CD4-positive, alpha-beta T cell treated with Interferon alpha-2 for 1 hour (primary cell): ENCODE measurements around the gene EMP2.
"Not testable (repeated sequence)": the region's sequence is repeated elsewhere in the genome, so short reads cannot be mapped to it uniquely, and the experiment has no call there.

ENCODE experiments used
- DNase-seq, 2 donors: peaks; one replicate each; pipeline ENCODE4 v3.0.0-alpha.2; 2020 to 2022

EMP2 gene

DNA sequence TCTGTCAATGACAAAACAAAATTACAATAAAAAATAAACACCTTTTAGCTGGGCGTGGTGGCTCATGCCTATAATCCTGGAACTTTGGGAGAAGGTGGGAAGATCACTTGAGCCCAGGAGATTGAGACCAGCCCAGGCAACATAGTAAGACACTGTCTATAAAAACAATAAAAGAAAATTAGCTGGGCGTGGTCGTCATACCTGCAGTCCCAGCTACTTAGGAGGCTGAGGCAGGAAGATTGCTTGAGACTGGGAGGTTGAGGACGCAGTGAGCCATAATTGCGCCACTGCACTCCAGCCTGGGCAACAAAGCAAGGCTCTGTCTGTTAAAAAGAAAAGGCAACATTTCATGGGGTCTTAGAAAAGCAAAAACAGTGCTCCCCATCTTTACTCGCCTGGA is 32.7 kb downstream of the EMP2 start:
- DNase-seq: no peak

DNA sequence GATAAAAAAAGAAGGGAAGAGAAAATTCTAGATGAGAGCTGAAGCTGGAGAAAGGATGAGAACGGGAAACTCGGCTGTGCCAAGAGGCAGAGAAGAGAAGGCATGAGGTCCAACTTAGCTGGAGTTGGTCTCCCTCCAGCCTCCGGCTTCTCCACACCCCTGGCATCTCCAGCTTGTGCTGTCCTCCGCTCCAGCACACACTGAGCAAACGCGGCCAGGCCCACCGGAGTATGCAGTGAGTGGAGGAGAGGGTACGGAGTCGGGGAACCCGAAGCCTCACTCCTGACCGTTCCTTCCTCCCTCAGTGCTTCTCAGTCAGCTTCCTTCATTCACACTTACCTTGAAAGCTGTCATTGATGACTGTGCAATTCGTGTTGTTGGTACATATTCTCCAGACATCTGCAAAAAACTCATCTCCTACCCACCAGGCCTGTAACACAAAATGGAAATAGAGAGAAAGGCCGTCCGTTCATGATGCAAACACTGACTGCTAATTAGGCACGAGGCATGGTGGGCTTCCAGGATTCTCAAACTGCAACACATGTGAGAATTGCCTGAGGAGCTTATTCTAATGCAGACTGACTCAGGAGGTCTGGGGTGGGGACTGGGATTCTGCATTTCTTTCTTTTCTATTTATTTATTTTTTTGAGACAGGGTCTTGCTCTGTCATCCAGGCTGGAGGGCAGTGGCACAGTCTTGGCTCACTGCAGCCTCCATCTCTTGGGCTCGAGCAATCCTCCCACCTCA is 37.0 kb downstream of the EMP2 start:
- DNase-seq: no peak

DNA sequence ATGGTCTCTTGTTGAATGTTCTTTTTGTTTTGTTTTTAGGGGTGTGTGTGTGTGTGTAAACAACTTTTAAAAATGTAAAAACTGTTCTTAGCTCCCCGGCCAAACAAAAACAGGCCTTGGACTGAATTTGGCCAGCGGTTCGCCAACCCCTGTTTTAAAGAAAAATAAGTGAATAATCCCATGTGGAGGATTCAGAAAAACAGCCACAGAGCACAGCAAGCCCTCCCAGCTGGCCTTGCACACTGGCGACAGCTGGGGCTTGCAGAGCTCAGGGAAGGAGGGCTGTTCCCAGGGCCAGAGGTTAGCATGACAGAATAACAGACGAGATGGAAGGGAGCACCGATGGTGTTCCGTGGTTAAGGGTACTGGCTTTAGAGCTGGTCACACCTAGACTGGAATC is 39.0 kb downstream of the EMP2 start:
- DNase-seq: no peak

DNA sequence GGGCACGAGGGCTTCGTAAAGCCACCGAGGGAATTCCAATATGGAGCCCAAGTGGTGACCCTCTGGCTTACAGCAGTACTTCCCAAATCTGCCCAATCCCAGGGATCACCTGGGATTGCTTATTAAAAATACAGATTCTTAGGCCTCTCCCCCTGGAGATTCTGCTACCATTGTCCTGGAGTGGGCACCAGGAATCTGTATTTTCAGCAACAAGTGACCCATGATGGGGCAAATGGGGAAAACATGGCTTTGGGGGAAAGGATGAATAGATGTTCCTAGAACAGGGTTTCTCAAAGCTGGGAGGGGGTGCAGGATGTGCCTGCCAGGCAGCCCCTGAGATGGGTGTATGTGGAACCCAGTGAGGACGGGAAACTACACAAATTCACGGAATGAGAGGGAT is 40.6 kb downstream of the EMP2 start:
- DNase-seq: no peak

DNA sequence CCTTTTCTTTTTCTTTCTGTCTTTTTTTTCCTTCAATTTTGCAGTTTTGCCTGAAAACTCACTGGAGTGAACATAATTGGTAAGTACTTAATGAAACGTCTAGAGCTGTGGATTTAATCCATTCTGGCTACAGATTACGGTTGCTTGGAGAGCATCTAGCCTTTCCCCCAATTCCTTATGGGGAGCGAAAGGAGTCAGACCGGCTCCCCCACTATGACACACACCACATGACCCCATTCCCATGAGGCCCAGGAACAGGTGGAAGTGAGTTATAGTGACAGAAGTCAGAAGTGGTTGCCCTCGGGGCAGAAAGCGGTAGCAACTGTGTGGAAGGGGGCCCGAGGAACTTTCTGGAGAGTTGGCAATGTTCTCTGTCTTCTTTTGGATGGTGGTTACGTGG is 41.2 kb downstream of the EMP2 start:
- DNase-seq: no peak

DNA sequence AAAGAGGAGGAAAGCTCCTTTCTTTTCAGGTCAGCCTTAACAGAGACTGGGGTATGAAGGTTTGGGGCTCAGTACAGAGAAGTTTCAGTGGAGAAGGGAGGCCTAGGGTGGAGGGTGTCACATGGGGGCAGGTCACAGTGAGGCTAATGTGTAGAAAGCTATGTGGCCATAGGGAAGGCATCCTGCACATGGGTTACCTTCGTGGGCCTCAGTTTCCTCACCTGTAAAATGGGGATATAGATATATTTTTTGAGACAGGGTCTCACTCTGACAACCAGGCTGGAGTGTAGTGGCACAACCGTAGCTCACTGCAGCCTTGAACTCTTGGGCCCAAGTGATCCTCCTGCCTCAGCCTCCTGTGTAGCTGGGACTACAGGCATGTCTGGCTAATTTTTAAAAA is 41.8 kb downstream of the EMP2 start:
- DNase-seq: no peak

DNA sequence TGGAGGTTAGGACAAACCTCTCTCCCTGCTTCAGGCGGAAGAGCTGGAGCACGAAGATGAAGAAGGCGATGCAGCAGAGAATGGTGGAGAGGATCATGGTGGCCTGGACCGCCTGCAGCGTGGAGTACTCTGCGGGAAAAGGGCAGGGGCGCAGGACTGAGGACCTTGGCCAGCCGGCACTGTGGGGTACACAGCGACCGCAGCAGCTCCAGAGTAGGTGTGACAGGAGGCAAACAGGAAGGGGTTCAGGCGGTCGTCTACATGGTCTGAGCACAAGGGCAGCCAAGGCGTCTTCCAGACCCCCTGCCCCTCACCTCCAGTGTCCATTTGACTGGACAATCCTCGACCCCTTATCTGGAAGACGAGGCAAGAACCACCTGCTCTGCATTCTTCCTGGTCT is 42.5 kb downstream of the EMP2 start:
- no peak for DNase-seq

DNA sequence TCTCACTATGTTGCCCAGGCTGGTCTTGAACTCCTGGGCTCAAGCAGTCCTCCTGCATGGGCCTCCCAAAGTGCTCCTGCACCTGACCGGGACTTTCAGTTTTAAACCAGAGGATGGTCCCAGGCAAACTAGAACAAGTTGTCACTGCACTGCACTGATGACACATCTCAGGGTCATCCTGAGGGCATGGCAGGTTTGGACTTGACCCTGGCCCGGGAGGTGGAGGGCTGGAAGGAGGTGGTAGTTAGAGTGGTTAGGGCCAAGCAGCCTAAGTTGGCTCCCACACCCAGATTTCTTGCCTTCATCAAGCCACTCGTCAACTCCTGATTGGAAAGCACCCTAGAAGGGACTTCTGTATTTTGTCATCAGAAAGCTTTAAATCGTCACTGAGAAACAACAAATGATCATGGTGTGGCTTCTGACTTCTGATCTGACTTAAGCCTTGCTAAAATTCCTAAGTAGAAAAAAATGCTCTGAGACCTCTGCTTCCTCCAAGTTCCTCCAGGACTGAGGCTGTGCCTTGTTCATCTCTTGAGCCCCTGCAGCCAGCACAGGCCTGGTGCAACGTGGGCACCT is 43.5 kb downstream of the EMP2 start:
- no peak for DNase-seq

DNA sequence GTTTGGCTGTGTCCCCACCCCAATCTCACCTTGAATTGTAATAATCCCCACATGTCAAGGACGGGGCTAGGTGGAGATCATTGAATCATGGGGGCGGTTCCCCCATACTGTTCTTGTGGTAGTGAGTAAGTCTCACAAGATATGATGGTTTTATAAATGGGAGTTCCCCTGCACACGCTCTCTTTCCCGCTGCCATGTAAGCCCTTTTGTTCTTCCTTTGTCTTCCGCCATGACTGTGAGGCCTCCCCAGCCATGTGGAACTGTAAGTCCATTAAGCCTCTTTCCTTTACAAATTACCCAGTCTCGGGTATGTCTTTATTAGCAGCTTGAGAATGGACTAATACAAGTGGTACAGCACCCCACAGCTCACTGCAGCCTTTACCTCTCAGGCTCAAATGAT is 44.1 kb downstream of the EMP2 start:
- not testable (repeated sequence) for DNase-seq

DNA sequence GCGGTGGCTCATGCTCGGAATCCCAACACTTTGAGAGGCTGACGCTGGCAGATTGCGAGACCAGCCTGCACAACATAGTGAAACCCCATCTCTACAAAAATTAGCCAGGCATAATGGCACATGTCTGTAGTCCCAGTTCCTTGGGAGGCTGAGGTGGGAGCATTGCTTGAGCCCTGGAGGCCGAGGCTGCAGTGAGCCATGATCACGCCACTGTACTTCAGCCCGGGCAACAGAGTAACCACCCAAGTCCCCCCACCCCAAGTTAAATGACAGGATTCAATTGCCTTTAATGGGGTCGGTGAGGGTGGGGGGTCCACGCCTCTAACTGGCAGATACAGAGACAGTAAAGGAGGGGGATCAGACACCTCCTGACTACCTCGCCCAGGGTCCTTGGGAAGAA is 44.9 kb downstream of the EMP2 start:
- DNase-seq: no peak

DNA sequence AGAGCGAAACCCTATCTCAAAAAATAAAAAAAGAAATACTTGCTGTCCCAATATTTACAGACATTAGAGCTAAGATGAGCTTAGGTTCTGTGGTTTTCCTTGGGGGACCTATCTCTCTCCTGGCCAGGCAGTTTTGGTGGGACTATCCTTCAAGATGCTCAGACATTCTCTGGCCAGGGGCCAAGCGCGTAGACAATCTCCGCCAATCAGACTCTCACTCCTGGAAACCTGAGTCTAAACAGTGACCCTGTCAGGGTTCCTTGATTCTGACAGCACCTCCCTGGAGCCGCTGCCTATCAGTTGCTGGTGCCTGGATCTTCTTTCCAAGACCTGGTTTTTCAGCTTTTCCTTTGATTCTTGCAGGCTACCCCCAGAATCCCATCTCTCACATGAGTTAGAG is 45.6 kb downstream of the EMP2 start:
- DNase-seq: no peak

DNA sequence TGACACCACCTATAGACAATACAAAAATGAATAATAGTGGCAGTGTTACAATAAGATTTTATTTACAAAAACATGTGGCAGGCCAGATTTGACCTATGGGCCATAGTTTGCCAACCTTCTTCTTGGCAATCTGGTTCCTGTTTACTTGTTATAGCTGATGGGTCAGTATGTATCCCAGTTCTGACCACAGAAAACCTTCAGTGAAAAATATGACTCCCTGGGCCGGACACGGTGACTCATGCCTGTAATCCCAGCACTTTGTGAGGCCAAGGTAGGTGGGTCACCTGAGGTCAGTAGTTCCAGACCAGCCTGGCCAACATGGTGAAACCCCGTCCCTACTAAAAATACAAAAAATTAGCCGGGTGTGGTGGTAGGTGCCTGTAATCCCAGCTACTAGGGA is 46.8 kb downstream of the EMP2 start:
- not testable (repeated sequence) for DNase-seq

DNA sequence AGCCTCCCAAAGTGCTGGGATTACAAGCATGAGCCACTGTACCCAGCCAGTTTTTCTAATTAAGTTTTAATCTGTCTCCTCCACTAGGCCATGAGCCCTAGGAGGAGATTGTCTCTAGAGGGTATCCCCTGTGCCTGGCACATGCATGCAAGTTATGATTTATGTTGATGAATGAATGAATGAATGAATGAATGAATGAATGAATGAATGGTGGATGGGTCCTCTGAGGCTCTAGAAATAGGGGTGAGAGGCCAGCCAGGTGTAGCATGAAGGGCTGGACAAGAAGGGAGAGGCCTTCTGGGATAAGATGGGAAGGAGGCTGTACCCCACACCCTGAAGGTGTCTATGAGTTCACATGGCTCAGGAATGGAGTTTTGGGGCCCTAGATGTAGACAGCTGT is 48.8 kb downstream of the EMP2 start:
- no peak for DNase-seq

DNA sequence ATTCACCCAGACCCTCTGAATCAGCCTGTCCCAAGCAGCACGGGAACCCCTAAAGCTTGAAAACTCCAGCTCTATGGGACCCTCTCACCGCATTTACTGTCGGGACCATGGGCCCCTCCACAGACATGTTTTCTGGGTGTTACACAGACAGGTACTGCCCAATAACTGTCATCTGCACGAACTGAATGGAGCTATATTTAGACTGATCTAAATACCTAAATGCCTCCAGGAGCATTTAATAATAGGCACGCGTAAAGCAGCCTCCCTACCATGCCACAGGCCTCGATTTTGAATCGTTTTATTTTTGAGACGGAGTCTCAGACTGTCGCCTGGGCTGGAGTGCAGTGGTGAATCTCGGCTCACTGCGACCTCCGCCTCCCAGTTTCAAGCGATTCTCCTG is 49.7 kb downstream of the EMP2 start:
- no peak for DNase-seq

DNA sequence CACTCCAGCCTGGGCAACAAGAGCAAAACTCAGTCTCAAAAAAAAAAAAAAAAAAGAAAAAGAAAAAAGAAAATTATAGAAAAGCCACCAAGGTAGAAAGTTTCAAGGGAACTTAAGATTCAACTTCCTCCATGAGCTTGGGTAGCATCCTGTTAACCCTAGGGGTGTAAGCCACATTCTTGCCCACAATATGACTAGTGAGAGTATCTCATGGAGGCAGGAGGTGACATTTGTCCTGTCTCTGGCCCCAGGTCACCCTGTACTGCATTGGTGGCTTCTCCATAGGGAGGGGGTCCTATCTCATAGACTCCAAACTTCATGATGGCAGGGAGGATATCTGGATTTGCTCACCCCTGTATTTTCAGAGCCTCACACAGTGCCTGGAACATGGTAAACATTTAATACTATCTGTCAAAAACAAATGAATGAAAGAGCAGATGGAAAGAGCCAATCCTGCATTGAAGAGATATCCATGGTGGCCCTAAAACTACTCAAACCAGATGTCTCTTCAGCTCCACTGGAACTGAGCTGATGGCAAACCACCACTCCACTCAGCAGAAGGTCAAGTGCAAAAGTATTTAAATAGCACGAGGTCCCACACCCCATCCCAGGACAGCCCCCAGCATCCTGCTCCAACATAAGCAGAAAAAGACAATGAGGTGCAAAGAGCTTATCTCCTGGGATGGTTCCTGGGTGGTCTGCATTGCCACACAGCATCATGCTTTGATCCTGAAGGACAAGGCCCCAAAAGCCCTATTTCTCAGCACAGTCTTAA is 50.3 kb downstream of the EMP2 start:
- no peak for DNase-seq

DNA sequence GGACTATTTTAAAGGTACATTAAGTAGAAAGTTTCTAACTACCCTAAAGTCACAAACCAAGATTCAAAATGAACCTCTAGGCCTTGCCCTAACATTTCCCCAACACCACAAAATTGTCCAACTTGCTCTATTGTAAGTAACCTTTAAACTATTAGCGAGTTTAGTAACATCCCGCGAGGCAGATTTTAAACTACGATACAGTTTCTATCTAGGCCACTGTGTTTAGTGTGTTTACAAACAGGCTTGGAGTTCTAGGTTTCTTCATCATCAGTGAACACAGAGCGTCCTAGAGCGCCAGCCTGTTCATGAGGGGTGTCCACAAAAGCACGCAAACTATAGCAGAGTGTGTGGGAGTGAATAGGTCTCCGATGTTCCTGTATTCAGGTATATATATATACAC is 51.8 kb downstream of the EMP2 start:
- DNase-seq: no peak

DNA sequence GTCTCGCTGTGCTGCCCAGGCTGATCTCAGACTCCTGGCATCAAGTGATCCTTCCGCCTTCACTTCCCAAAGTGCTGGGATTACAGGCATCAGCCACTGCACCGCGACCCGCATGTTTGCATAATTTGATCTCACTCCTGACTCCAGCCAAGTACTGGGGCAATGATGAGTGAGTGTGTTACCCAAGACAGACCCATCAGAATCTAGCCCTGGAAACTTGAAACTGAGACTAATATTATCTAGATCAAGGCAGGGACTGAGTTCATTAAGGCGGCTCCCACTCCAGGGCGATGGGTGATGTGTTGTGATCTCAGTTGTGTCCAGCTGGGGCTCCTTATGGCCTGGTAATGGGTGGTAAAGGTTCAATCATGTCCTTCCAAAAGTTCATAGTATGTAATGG is 53.4 kb downstream of the EMP2 start:
- DNase-seq: no peak

DNA sequence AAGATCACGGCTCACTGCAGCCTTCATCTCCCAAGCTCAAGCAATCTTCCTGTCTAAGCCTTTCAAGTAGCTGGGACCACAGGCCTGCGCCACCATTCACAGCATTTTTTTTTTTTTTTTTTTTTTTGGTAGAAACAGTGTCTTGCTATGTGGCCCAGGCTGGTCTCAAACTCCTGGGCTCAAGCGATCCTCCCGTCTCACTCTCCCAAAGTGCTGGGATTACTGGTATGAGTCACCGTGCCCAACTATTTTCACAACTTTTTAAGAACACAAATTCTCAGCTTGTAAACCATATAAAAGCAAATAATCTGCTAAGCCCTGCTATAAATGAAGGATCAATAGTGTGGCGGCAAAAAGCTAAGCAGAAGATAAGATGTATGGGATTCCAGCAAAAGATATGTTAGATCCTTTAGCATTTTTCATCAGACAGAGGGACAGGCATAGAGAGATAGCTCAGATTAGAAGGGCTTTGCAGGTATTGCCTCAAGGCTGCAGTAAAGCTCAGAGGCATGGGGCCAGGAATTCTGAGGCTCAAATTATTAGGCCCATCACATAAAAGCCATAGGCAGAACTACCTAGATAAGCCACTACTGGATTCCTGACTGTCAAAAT is 55.1 kb downstream of the EMP2 start:
- no peak for DNase-seq

DNA sequence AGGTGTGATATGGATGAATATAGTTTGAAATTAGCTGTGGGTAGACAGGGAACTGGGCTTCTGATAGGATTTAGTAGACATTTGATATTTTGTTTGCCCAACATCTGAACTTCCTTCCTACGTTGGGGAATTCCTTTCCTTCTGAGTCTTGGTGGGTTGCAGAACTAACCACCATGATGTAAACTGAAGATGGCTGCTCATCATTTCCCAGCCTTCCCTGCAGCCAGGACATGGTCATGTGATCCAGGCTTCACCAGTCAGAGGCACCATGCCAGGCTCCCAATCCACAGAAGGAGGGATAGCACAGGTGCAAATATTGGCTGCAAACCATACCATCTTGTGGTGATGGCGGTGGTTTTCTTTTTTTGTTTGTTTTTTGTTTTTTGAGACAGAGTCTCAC is 57.4 kb downstream of the EMP2 start:
- DNase-seq: no peak

DNA sequence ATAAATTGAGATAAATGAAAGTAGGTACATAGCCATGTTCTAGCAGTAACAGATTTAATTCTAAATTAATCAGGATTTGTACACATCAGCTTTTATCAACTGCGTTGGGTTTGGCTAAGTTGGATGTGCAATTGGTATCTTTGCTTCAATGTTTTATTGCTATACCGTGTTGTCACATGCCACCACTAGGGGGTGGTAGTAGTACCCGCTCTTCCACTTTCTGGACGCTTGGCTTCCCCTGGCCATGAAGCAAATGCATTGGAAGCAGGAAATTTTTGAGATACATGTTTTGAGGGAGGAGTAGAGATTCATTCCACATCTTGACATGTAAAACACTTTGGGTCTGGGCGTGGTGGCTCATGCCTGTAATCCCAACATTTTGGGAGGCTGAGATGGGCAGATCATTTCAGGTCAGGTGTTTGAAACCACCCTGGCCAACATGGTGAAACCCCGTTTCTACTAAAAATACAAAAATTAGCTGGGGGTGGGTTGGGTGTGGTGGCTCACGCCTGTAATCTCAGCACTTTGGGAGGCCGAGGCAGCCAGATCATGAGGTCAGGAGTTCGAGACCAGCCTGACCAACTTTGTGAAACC is 58.6 kb downstream of the EMP2 start:
- DNase-seq: peak; percentile 48 to 53

DNA sequence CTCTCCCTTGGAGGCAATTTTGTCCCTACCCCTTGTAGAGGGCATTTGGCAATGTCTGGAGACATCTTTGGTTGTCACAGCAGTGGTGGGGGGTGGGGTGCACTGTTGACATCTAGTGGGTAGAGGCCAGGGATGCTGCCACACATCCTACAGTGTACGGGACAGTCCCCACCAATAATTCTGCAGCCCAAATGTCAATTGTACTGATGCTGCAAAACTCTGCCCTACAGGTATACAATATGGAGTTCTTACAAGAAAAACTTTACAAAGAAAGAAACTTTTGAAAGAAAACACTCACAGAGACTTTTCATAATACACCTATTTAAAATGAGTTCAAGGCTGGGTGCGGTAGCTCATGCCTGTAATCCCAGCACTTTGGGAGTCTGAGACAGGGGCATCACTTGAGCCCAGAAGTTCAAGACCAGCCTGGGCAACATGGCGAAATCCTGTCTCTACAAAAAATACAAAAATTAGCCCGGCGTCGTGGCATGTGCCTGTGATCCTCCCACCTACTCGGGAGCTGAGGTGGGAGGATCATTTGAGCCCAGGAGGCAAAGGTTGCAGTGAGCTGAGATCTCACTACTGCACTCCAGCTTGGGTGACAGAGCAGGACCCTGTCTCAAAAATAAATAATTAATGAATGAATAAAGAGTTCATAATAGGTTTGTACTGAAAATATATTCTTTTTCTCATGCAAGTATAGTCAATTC is 59.4 kb downstream of the EMP2 start:
- DNase-seq: no peak

DNA sequence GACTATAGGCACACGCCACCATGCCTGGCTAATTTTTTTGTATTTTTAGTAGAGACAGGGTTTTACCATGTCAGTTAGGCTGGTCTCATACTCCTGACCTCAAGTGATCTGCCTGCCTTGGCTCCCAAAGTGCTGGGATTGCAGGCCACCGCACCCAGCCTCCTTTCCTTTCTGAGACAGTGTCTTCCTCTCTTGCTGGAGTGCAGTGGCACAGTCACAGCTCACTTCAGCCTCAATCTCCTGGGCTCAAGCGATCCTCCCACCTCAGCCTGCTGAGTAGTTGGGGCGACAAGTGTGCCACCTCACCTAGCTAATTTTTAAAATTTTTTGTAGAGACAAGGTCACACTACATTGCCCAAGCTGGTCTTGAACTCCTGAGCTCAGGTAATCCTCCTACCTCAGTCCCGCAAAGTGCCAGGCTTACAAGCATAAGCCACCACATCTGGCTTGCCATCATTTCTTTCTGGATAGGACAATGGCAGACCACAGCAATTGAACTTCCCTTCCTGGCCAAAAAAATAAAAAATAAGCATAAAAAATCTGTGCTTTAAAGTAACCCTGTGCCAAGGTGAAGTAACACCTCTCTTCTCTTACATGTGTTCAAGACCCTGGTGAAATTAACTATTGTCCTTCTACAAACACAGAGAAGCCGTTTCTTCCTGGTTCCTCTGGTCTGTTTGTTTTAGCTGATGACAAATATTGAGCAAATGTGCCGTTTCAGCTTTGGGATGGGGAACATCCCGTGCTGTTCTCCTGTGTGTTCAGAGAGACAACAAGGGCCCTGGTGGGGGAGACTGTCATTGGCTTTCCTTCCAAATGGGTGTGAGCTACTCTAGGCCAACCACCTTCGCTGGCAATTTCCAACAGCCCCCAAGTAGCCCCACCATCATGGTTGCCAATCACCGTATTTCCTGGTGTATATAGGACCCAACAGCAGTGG is 60.2 kb downstream of the EMP2 start:
- DNase-seq: no peak
